HCT116 (cell line): Measurements from ENCODE around the gene ADGRB2. TPM values are rescaled to one million over a fixed set of nuclear protein-coding genes. Genes with fewer than 3 reads are reported as not detected.

Experiments
- ATAC-seq: fragments of 200-7000 bp; cut with Tn5 transposase; 2 replicates; pipeline ENCODE4 v1.9.1; 2020; ENCODE audit warnings: mild to moderate bottlenecking, moderate library complexity
- BruUV-seq: library from RNA; stranded (reverse); fragments of 400-500 nt; replicated peaks from 2 replicates; lab custom pipeline; 2021; lab: Mats Ljungman, UMichigan
- CTCF ChIA-PET: fragments of 300-600 bp; sonication (Branson Sonifier 250); formaldehyde crosslinking; loops from one replicate; lab custom pipeline; 2021; ENCODE audit warnings: antibody characterized with exemption; lab: Charles Lee
- POLR2A ChIA-PET: fragments of 300-600, 350-600 bp; sonication (Branson Sonifier 250); formaldehyde crosslinking; loops from one replicate; lab custom pipeline; 2021; ENCODE audit warnings: antibody characterized with exemption; lab: Charles Lee
- RAD21 ChIA-PET, 2 experiments: fragments of 300-600 bp; sonication (Branson Sonifier 250); formaldehyde crosslinking; loops; one replicate each; lab custom pipeline; 2023; ENCODE audit warnings: low total read pairs in 2 of 2; ENCODE audit not compliant: uncharacterized antibody in 2 of 2, unreplicated experiment in 2 of 2, low non-redundant PET in 1 of 2; lab: Charles Lee
- DNase-seq: peaks from one replicate; pipeline ENCODE4 v3.0.0-alpha.2; 2010; ENCODE audit warnings: low read depth, low spot score
- H2AFZ ChIP-seq: fragments of 200-600 bp; shearing (Covaris generic), sonication (generic); 2 replicates; pipeline ENCODE4 v1.6.1; 2017; ENCODE audit warnings: low read depth, mixed run types, mixed read lengths, antibody characterized with exemption, low read length; ENCODE audit not compliant: poor library complexity, severe bottlenecking
- H3K27ac ChIP-seq: 2 replicates; pipeline ENCODE4 v1.5.1; 2012; ENCODE audit warnings: low read depth, low read length
- H3K27me3 ChIP-seq: fragments of 200-600 bp; sonication (generic); 2 replicates; pipeline ENCODE4 v1.6.1; 2016; ENCODE audit warnings: mixed run types, low read length, mixed read lengths; ENCODE audit not compliant: insufficient read depth
- H3K36me3 ChIP-seq, 2 experiments: fragments of 200-500 bp in 1 of 2; fragments of 200-600 bp in 1 of 2; sonication (Bioruptor generic) in 1 of 2; sonication (generic) in 1 of 2; 2 replicates each; pipeline versions ENCODE4 v1.5.1 to v1.6.1; 2014 to 2016; ENCODE audit warnings: low read length in 2 of 2, inconsistent platforms in 1 of 2, mixed read lengths in 1 of 2, mixed run types in 1 of 2; ENCODE audit not compliant: insufficient read depth in 2 of 2, control insufficient read depth in 1 of 2
- H3K4me1 ChIP-seq, 2 experiments: fragments of 200-600 bp in 1 of 2; sonication (generic) in 1 of 2; 2 replicates each; pipeline versions ENCODE4 v1.5.1 to v1.6.1; 2012 to 2017; ENCODE audit warnings: low read length in 2 of 2, inconsistent platforms in 1 of 2, mild to moderate bottlenecking in 1 of 2, mixed read lengths in 1 of 2, mixed run types in 1 of 2, moderate library complexity in 1 of 2; ENCODE audit not compliant: insufficient read depth in 2 of 2, control insufficient read depth in 1 of 2
- H3K4me2 ChIP-seq: fragments of 200-600 bp; sonication (generic); 2 replicates; pipeline ENCODE4 v1.6.1; 2017; ENCODE audit warnings: mixed run types, low read length, mixed read lengths
- H3K4me3 ChIP-seq, 2 experiments: fragments of 200-600 bp in 1 of 2; sonication (generic) in 1 of 2; replicated peaks in 1 of 2; 2 replicates each; pipeline ENCODE4 v1.5.1; 2011 to 2016; ENCODE audit warnings: low read length in 2 of 2, control low read depth in 1 of 2, low read depth in 1 of 2, mild to moderate bottlenecking in 1 of 2, mixed read lengths in 1 of 2, mixed run types in 1 of 2
- H3K79me2 ChIP-seq: fragments of 200-600 bp; sonication (generic); 2 replicates; pipeline ENCODE4 v1.6.1; 2017; ENCODE audit warnings: mild to moderate bottlenecking, mixed run types, low read length, moderate library complexity, mixed read lengths; ENCODE audit not compliant: insufficient read depth
- H3K9ac ChIP-seq: fragments of 200-600 bp; sonication (generic); 2 replicates; pipeline ENCODE4 v1.6.1; 2016; ENCODE audit warnings: low read length, mixed read lengths
- H3K9me2 ChIP-seq: fragments of 200-600 bp; sonication (generic), shearing (Covaris generic); 2 replicates; pipeline ENCODE4 v1.6.1; 2017; ENCODE audit warnings: mixed run types, mild to moderate bottlenecking, moderate library complexity; ENCODE audit not compliant: insufficient read depth
- H3K9me3 ChIP-seq, 2 experiments: fragments of 200-500 bp in 1 of 2; fragments of 200-600 bp in 1 of 2; sonication (Bioruptor generic) in 1 of 2; sonication (generic) in 1 of 2; 2 replicates each; pipeline ENCODE4 v1.6.1; 2014 to 2017; ENCODE audit warnings: low read length in 2 of 2, mixed read lengths in 2 of 2, inconsistent platforms in 1 of 2, low read depth in 1 of 2, mild to moderate bottlenecking in 1 of 2, mixed run types in 1 of 2, moderate library complexity in 1 of 2; ENCODE audit not compliant: control insufficient read depth in 1 of 2, insufficient read depth in 1 of 2
- H4K20me1 ChIP-seq: fragments of 200-600 bp; sonication (generic), shearing (Covaris generic); 2 replicates; pipeline ENCODE4 v1.6.1; 2017; ENCODE audit warnings: mixed run types, mild to moderate bottlenecking, moderate library complexity; ENCODE audit not compliant: insufficient read depth
- ELF1 ChIP-seq: IDR thresholded peaks from 2 replicates; pipeline ENCODE4 v1.6.1; 2012; ENCODE audit warnings: low read depth, borderline replicate concordance
- EZH2 ChIP-seq: fragments of 200-600 bp; sonication (generic); IDR thresholded peaks from 2 replicates; pipeline ENCODE4 v1.6.1; 2017; ENCODE audit warnings: antibody characterized with exemption, mixed run types
- POLR2A ChIP-seq: IDR thresholded peaks from 2 replicates; pipeline ENCODE4 v1.7.0; 2011; ENCODE audit warnings: borderline replicate concordance; ENCODE audit not compliant: insufficient read depth, insufficient read length; ENCODE audit errors: extremely low read depth
- SP1 ChIP-seq: IDR thresholded peaks from 2 replicates; pipeline ENCODE4 v1.6.1; 2012; ENCODE audit warnings: low read depth
- SRF ChIP-seq: IDR thresholded peaks from 2 replicates; pipeline ENCODE4 v1.6.1; 2012; ENCODE audit warnings: low read depth
- ZBTB33 ChIP-seq: IDR thresholded peaks from 2 replicates; pipeline ENCODE4 v1.6.1; 2011; ENCODE audit warnings: mild to moderate bottlenecking, low read length, moderate library complexity; ENCODE audit not compliant: insufficient replicate concordance; ENCODE audit errors: extremely low read depth
- ZFX ChIP-seq: fragments of 450-650 bp; IDR thresholded peaks from 2 replicates; pipeline ENCODE4 v1.6.1; 2017
- ZNF274 ChIP-seq: fragments of 200-500 bp; sonication (Bioruptor generic); IDR thresholded peaks from 2 replicates; pipeline ENCODE4 v1.6.1; 2014; ENCODE audit warnings: mild to moderate bottlenecking, low read depth, low read length, inconsistent platforms
- intact Hi-C: fragments of 100-400 bp; cut with micrococcal nuclease; formaldehyde crosslinking; loops from 2 replicates; pipeline ENCODE4 v1.10.0; 2022
- total RNA-seq: library from RNA; stranded (reverse); gene quantifications from one replicate; pipeline ENCODE4 v1.2.1, GENCODE V29; 2021; ENCODE audit not compliant: unreplicated experiment

Gene ADGRB2
- total RNA-seq, 1 experiment from 2014 or later, result 10.1 TPM

- H3K4me2 ChIP-seq, result no peak overlapping the region
- intact Hi-C loops, result no loop called here
- no peaks in the 10 kb centered on the region for H3K9me2 ChIP-seq
- H4K20me1 ChIP-seq, result no peaks in the 10 kb centered on the region
- H3K4me1 ChIP-seq, result peaks cover under 1 to 14% of the 10 kb centered on the region in 2 experiments
- no TSS peak for BruUV-seq
- H3K4me3 ChIP-seq, result no peak overlapping the region
- H3K27me3 ChIP-seq, result no peaks in the 10 kb centered on the region
- RAD21 ChIA-PET, result no interaction called here
- H2AFZ ChIP-seq, result no peak overlapping the region
- CTCF ChIA-PET, result interaction anchor here (1.1 to 1.3 kb wide), 2 partner anchors 12 to 15 kb away, joined by 4 to 8 read pairs; partner anchors contain the start of gene SPOCD1
- DNase-seq (no peak), ATAC-seq (no peak)
- no peak for TF ChIP-seq SP1
- TF ChIP-seq ZBTB33, result no peak
- TF ChIP-seq EZH2, result no peak
- no peak for TF ChIP-seq ZFX
- TF ChIP-seq POLR2A, result no peak
- no peak for TF ChIP-seq ZNF274
- H3K27ac ChIP-seq, result no peak overlapping the region
- POLR2A ChIA-PET, result interaction anchor here (0.9 to 1.1 kb wide), 2 partner anchors 15 to 160 kb away, joined by 3 read pairs; no protein-coding TSS in a partner anchor
- no peaks in the 10 kb centered on the region for H3K79me2 ChIP-seq
- no peaks in the 10 kb centered on the region for H3K9me3 ChIP-seq
- no peak overlapping the region for H3K9ac ChIP-seq
- no peaks in the 10 kb centered on the region for H3K36me3 ChIP-seq
Measured at GRCh38 chr1:31804098-31804497, 40.0 kb upstream of the ADGRB2 start.

- Histone ChIP-seq H3K36me3 (no peaks in the 10 kb centered on the region), H3K4me1 (peaks cover 5 to 19% of the 10 kb centered on the region in 2 experiments), H3K27me3 (no peaks in the 10 kb centered on the region), H4K20me1 (no peaks in the 10 kb centered on the region), H3K9me3 (no peaks in the 10 kb centered on the region), H3K4me3 (no peak overlapping the region), H3K9me2 (no peaks in the 10 kb centered on the region), H3K27ac (no peak overlapping the region), H3K4me2 (no peak overlapping the region), H3K79me2 (no peaks in the 10 kb centered on the region), H3K9ac (no peak overlapping the region), H2AFZ (no peak overlapping the region)
- DNase-seq (no peak), ATAC-seq (no peak)
- BruUV-seq, result no TSS peak
- CTCF ChIA-PET, result interaction anchor here (1.1 to 1.3 kb wide), 2 partner anchors 12 to 14 kb away, joined by 4 to 8 read pairs; partner anchors contain the start of gene SPOCD1
- no peak for TF ChIP-seq SP1
- TF ChIP-seq SRF, result no peak
- no peak for TF ChIP-seq ELF1
- intact Hi-C loops, result no loop called here
- RAD21 ChIA-PET, result no interaction called here
- POLR2A ChIA-PET, result interaction anchor here (1.1 kb wide), 1 partner anchor 160 kb away, joined by 3 read pairs; no protein-coding TSS in a partner anchor
Measured at GRCh38 chr1:31803610-31804009, 39.5 kb upstream of the ADGRB2 start.
